NT2/D1 (cell line): ENCODE data around the gene RERG.

ENCODE experiments used
- SUZ12 ChIP-seq: IDR thresholded peaks from 2 replicates; pipeline ENCODE4 v1.6.1; 2011; ENCODE audit not compliant: insufficient read length, insufficient read depth; ENCODE audit errors: extremely low read depth
- YY1 ChIP-seq: IDR thresholded peaks from 2 replicates; pipeline ENCODE4 v1.6.1; 2011; ENCODE audit not compliant: insufficient read length, insufficient read depth
- ZNF274 ChIP-seq: IDR thresholded peaks from 2 replicates; pipeline ENCODE4 v1.6.1; 2011; ENCODE audit warnings: mild to moderate bottlenecking, low read depth, low read length

GRCh38 chr12:15234508-15234907 is 13.3 kb upstream of the RERG start:
- no peak for TF ChIP-seq SUZ12
- TF ChIP-seq ZNF274, result no peak
- TF ChIP-seq YY1, result no peak
